Esophagus mucosa (tissue), 1 donor: ENCODE results near the gene NDN. TPM values are rescaled to one million over a fixed set of nuclear protein-coding genes. Genes with fewer than 3 reads are reported as not detected.
"Not testable (repeated sequence)": the region's sequence is repeated elsewhere in the genome, so short reads cannot be mapped to it uniquely, and the experiment has no call there.

Experiments
- ATAC-seq: fragments of 200-7000 bp; cut with Tn5 transposase; one replicate; pipeline ENCODE4 v1.9.1; 2020
- total RNA-seq: library from RNA; stranded (reverse); gene quantifications from one replicate; pipeline ENCODE4 v1.2.4, GENCODE V29; 2023
- donor health status: DM: yes; HTN: yes; CAD: no.

Gene NDN
- total RNA-seq, result 17.3 TPM

GRCh38 chr15:23687143-23687470 is at the start of gene NDN:
Gene NDN, minus strand, starts transcription at chr15:23687305. Its CDS starts 88 bp downstream, at chr15:23687217.
- peak; percentile 65 for ATAC-seq

- no peak for ATAC-seq
Measured at GRCh38 chr15:23736033-23736673, 49.0 kb upstream of the NDN start.

- no peak for ATAC-seq
Measured at GRCh38 chr15:23734862-23735261, 47.8 kb upstream of the NDN start.

GRCh38 chr15:23713874-23714656 is 27.0 kb upstream of the NDN start:
- not testable (repeated sequence) for ATAC-seq

- no peak for ATAC-seq
Measured at GRCh38 chr15:23708332-23708731, 21.2 kb upstream of the NDN start.

- no peak for ATAC-seq
Measured at GRCh38 chr15:23695282-23695681, 8.2 kb upstream of the NDN start.

- ATAC-seq, result no peak
Measured at GRCh38 chr15:23694592-23694991, 7.5 kb upstream of the NDN start.

- ATAC-seq, result peak; percentile 28
Measured at GRCh38 chr15:23690450-23690852, 3.3 kb upstream of the NDN start.

- no peak for ATAC-seq
Measured at GRCh38 chr15:23690015-23690414, 2.9 kb upstream of the NDN start.

GRCh38 chr15:23686466-23687142 is 501 bp downstream of the NDN start:
- ATAC-seq, result peak; percentile 22

- no peak for ATAC-seq
Measured at GRCh38 chr15:23671481-23671880, 15.6 kb downstream of the NDN start.

GRCh38 chr15:23670970-23671369 is 16.1 kb downstream of the NDN start:
- no peak for ATAC-seq

- ATAC-seq, result no peak
Measured at GRCh38 chr15:23663232-23663631, 23.9 kb downstream of the NDN start.

GRCh38 chr15:23648920-23649515 is 38.1 kb downstream of the NDN start:
- ATAC-seq, result no peak

GRCh38 chr15:23647421-23648370 is 39.4 kb downstream of the NDN start, which contains the start of gene MAGEL2:
Gene MAGEL2, minus strand, starts transcription at chr15:23647867. Its CDS starts 125 bp downstream, at chr15:23647742.
- peak; percentile 24 for ATAC-seq

- ATAC-seq, result no peak
Measured at GRCh38 chr15:23647001-23647295, 40.2 kb downstream of the NDN start.

- ATAC-seq, result no peak
Measured at GRCh38 chr15:23646165-23647000, 40.7 kb downstream of the NDN start.

- no peak for ATAC-seq
Measured at GRCh38 chr15:23645371-23646164, 41.5 kb downstream of the NDN start.

- no peak for ATAC-seq
Measured at GRCh38 chr15:23644829-23645228, 42.3 kb downstream of the NDN start.

- peak; percentile 78 for ATAC-seq
Measured at GRCh38 chr15:23642413-23643044, 44.6 kb downstream of the NDN start.
